HG02678 (cell line): ENCODE data around the gene BNC2.
"Not testable (repeated sequence)": the region's sequence is repeated elsewhere in the genome, so short reads cannot be mapped to it uniquely, and the experiment has no call there.

ENCODE experiments used
- ATAC-seq: cut with Tn5 transposase; IDR thresholded peaks from one replicate; pipeline ENCODE4 v1.9.1; 2021; ENCODE audit warnings: mild to moderate bottlenecking, moderate library complexity; ENCODE audit not compliant: unreplicated experiment

BNC2 gene

DNA sequence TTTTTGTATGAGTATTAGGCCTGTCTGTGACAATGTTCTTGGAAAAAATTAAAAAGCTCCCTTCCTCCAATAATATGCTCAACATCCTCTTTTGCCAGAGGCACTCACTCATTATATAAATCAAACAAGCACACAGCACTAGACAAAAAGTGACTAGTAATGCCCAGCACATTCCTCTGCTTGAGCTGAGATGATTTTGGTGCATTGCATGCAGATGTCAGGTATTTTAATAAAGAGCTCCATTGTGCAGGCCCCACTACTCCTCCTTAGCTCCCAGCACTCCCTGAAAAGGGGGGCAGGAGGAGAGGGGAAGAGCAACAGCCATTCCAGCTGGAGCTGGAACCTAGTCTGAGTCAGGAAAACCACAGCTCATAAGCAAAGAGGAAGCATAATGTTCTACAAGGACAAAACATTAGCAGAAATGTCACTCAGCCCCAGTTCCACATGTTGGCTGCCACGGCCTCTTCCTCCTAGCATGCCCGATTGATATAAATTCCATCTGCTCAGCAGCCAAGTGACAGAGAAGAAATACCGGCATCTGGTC is 348.5 kb downstream of the BNC2 start:
- no peak for ATAC-seq

DNA sequence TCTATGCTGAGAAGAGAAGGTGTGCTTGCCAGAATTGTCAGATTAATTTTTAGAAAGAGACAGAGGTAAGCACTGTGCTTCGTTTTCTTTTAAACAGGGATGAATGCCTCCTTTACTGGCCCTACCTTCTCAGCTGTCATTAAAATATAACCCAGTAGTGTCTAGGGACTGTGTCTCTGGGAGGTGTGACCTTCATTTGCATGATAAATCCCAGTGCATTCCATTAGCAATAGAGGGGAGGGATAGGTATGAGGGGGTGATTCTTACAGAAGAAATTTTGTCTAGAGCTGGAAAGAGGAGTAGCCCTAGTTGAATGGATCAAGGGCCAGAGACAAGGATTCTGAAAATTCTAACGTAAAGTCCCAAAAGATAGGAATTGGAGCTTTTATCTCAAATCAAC is 351.5 kb downstream of the BNC2 start:
- no peak for ATAC-seq

DNA sequence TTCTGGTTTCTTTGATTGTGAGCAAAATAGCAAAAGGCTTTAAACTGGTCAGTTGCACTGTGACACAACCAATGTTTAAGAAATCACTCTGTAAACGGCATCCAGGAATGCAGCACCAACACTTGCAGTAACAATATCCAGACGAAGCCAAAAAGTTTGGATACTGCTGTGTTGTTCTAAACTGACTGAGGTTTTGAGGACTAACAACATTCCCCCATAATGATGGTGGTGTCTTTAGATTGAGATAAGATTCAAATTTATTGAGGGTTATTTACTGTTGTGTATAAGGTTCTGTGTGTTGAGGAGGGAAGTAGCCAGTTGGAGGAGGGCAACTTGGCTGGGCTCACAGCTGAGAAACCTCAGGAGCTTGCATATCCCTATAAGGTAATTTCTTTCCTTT is 353.6 kb downstream of the BNC2 start:
- ATAC-seq, result no peak

DNA sequence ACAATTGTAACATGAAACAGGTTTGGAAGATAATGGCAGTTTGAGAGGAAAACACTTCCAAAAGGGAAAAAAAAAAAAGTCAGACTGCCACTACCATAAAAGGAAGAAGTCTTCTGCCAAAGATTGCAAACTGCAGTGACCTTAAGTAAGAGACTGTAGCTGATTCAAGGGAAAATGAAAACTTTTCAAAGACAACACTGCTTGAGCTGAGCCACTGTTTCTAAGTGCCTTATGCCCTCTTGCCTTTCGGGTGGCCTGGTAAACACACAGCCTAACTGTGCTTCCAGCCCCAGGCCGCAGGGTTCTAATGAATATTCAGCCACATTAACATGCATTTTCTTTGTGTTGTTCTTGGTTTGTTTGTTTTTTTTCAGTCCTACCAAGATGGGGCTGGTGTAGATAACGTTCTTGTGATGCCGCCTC is 354.6 kb downstream of the BNC2 start:
- ATAC-seq, result no peak

DNA sequence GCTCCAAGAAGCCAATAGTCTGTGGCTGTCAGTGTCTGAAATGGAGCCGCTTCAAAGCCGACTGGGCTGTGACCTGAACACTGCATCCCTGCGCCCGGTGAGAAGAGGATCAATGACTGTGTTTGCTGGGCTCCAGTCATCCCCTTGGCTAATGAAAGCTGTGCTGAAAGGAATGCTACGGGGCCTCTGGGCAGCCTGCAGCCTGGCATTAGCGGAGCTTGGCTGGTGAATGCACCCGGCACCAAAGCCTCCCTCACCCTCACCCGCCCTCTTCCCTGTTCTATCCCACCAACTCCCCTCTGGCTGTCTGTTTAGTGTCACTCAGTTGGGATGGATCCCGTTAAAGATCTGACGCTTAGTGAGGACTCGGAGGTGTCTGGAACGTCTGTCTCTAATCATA is 355.3 kb downstream of the BNC2 start:
- ATAC-seq, result no peak

GRCh38 chr9:16514131-16514530 is 356.3 kb downstream of the BNC2 start:
- ATAC-seq, result no peak

DNA sequence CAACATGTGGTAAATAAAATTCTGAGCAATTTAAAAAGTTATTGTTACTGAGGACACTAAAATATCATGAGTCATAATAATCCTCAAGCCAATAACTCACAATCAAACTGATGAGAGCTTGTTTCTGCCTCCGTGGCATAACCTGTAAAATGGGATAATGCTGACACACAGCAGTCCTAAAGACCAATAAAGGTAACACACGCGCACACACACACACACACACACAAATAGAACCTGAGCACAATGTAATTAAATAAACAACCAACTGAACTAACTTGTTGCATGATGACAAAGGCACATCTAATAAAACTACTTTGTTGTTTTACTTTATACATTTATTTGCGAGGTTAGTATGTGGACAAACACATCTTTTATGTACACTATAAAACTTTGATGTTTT is 358.2 kb downstream of the BNC2 start:
- ATAC-seq, result no peak

DNA sequence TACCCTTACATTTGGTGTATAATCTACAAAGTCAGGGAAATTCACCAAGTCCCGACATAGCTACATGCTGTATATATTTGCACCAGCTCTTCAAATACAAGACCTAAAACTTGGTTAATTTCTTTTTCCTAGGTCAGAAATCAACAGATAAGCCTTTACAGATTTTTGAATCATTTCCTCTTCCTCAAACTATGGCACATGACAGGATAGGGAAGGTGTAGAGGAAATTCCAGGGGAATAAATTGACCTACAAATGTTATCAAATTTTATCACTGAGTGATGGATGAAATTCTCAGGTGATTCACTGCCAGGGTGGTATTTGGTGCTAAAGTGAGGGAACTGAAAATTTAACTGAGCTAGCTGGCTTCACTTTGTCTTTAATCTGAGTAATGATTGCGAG is 360.0 kb downstream of the BNC2 start:
- ATAC-seq, result no peak

DNA sequence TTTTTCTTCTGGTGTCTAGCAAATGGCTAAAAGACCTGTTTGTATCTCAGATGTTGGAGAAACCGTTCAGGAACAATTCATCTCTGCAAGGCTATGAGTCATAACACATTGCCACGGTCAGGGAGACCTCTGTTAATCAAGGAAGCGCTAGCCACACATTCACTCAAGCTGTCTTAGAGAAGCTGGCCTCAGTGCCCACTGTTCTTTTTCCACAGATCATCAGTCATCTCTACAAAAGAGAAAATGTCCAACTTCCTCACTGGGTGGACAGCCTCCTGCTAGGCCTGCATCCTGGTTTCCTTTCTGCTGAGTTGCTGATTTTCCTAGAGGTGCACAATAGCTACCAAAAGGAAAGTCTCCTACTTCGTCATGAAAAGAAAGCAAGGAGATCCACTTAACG is 360.5 kb downstream of the BNC2 start:
- ATAC-seq, result no peak

- ATAC-seq, result no peak
Measured at GRCh38 chr9:16505199-16505598, 365.3 kb downstream of the BNC2 start.

DNA sequence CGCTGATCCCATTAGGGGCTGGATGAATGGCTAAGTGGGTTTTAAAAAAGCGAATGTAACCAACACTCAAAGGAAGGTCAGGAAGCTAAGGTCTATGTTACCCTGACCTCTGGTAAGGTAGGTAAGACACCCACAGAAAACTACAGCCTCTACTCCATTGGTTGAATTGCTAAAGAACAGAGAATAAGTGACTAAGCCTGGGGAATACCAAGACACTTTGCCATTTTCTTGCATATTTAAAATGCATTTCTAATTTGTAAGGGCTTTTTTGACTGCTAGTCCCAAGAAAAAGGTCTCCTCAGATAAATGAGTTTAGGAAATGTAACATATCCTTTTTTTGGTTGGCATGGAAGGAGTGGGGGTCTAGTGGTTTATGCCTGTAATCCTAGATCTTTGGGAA is 368.7 kb downstream of the BNC2 start:
- ATAC-seq, result no peak

DNA sequence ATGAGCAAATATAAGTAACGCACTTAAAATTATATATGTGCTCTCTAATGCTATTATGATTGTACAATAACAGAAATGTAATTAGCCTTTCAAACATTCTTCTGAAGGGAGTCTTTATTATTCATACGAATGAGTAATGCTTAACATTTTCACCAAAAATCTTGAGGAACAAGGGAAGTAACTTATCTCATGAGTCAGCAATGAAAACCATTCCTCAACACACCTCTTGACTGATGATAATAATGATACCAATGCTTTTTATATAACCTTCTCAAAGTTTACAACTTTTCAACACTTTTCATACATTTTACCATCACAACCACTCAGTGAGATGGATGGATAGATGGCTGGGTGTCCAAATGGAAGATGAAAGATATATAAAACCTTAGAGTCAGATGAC is 369.3 kb downstream of the BNC2 start:
- ATAC-seq, result no peak

GRCh38 chr9:16500386-16500785 is 370.1 kb downstream of the BNC2 start:
- ATAC-seq, result no peak

- no peak for ATAC-seq
Measured at GRCh38 chr9:16499892-16500291, 370.6 kb downstream of the BNC2 start.

DNA sequence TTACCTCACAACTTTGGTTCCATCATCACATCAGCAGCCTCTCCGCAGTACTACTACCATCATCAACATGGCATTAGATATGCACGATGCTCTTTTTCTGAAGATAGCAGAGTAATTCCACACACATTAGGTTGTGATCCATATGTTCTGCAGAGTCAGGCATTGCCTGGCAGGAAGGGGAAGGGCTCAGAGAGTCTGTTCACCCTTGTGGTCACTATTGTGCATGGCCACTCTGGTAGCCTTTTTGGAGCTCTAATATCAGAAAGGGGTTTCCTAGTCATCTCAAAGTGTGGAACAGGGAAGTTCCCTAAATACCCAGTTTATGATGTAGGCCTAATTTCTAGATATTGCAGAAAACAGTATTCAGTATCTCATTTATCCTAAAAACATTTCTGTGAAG is 373.6 kb downstream of the BNC2 start:
- ATAC-seq, result no peak

DNA sequence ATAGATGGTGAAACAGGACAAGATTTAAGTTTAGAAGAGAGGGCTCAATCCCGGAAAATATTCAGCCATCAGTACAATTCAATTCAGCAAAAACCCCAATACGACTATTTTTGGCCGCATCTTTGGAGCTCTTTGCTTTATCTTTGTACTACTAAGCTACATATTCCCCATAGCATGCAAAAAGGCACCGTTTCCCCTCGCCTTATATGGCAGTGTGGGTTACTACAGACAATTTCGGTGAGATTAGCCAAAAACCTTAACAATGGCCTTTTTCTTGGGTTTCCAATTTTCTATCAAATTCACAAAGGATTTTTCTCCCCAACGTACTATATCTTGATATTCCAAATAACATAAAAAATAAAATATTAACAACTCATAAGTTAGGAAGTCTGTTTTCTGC is 382.6 kb downstream of the BNC2 start:
- no peak for ATAC-seq

GRCh38 chr9:16485575-16486321 is 384.7 kb downstream of the BNC2 start:
- no peak for ATAC-seq

- ATAC-seq, result no peak
Measured at GRCh38 chr9:16485160-16485559, 385.3 kb downstream of the BNC2 start.

- no peak for ATAC-seq
Measured at GRCh38 chr9:16484744-16485143, 385.7 kb downstream of the BNC2 start.

DNA sequence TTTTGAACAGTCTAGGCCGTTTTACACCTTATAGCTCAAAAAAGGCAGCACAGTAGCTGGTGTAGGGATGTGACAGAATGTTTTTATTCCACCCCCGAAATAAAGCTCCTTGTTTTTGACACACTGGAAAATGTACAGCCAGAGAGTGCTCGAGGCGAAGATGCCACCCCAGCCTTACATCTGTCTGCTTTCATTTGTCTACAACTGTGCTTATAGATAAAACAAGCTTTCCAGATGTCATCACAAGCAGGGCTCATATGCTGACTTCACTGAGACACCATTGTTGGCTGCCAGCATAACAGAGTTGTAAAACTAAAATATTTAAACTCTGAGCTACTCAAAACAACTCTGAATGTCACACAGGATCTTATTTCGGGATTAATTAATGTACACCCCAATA is 386.3 kb downstream of the BNC2 start:
- no peak for ATAC-seq

- ATAC-seq, result no peak
Measured at GRCh38 chr9:16482764-16483163, 387.7 kb downstream of the BNC2 start.

DNA sequence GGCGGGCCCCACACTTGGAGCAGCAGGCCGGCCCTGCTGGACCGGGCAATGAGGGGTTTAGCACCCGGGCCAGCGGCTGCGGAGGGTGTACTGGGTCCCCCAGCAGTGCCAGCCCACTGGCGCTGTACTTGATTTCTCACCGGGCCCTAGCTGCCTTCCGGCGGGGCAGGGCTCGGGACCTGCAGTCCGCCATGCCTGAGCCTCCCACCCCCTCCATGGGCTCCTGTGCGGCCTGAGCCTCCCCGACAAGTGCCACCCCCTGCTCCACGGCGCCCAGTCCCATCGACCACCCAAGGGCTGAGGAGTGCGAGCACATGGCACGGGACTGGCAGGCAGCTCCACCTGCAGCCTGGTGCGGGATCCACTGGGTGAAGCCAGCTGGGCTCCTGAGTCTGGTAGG is 389.9 kb downstream of the BNC2 start:
- not testable (repeated sequence) for ATAC-seq

- no peak for ATAC-seq
Measured at GRCh38 chr9:16475996-16476395, 394.5 kb downstream of the BNC2 start.
